HEK293T (cell line): ENCODE data around the gene CCDC171.
"Not testable (repeated sequence)": the region's sequence is repeated elsewhere in the genome, so short reads cannot be mapped to it uniquely, and the experiment has no call there.

Source experiments
- ARNT ChIP-seq: fragments of 450-650 bp; IDR thresholded peaks from 2 replicates; pipeline ENCODE4 v1.6.1; 2017; ENCODE audit warnings: mild to moderate bottlenecking
- NFRKB ChIP-seq: fragments of 450-650 bp; IDR thresholded peaks from 2 replicates; pipeline ENCODE4 v1.6.1; 2016; ENCODE audit warnings: mild to moderate bottlenecking, moderate library complexity
- PKNOX1 ChIP-seq: fragments of 450-650 bp; IDR thresholded peaks from 2 replicates; pipeline ENCODE4 v1.6.1; 2016

GRCh38 chr9:15592940-15593339 lies 40.1 kb downstream of the CCDC171 start:
- not testable (repeated sequence) for TF ChIP-seq NFRKB, PKNOX1, ARNT
